Right lobe of liver (tissue), 6 donors: ENCODE data around the gene POLR3B. TPM values are rescaled to one million over a fixed set of nuclear protein-coding genes. Genes with fewer than 3 reads are reported as not detected.

Experiments
- ATAC-seq, 4 donors: fragments of 200-7000 bp; cut with Tn5 transposase; one replicate each; pipeline ENCODE4 v1.9.1; 2020; ENCODE audit warnings: mild to moderate bottlenecking in 4 of 4, moderate library complexity in 4 of 4
- DNase-seq, 3 donors: peaks; one replicate each; pipeline ENCODE4 v3.0.0-alpha.2; 2020
- H3K27ac ChIP-seq, 3 donors: fragments of 200-600 bp; one replicate each; pipeline ENCODE4 v1.8.0; 2022
- H3K27me3 ChIP-seq, 2 donors: fragments of 200-600 bp; one replicate each; pipeline ENCODE4 v1.8.0; 2022
- H3K36me3 ChIP-seq, 4 donors: fragments of 200-600 bp; sonication (generic) in 1 of 4; one replicate each; pipeline versions ENCODE4 v1.5.1 to v1.8.0; 2017 to 2022; ENCODE audit warnings: control low read depth in 1 of 4
- H3K4me1 ChIP-seq, 4 donors: fragments of 200-600 bp; sonication (generic) in 1 of 4; one replicate each; pipeline versions ENCODE4 v1.5.1 to v1.8.0; 2017 to 2022; ENCODE audit warnings: control low read depth in 1 of 4
- H3K4me3 ChIP-seq, 3 donors: fragments of 200-600 bp; one replicate each; pipeline ENCODE4 v1.8.0; 2022
- H3K9me3 ChIP-seq, 4 donors: fragments of 200-600 bp; sonication (generic) in 1 of 4; one replicate each; pipeline versions ENCODE4 v1.5.1 to v1.8.0; 2017 to 2022; ENCODE audit warnings: control low read depth in 1 of 4
- POLR2A ChIP-seq: fragments of 450-650 bp; IDR thresholded peaks from one replicate; pipeline ENCODE4 v1.6.1; 2017; ENCODE audit warnings: antibody characterized with exemption, mild to moderate bottlenecking
- WGBS: methylation state at CpG from one replicate; pipeline ENCODE4 v1.1.6; 2018; ENCODE audit warnings: low coverage, low lambda C conversion rate; ENCODE audit not compliant: insufficient coverage; ENCODE audit errors: missing lambda C conversion rate; 5-methylcytosine and 5-hydroxymethylcytosine counted together
- intact Hi-C, 2 donors: fragments of 100-400 bp; cut with DNase I; formaldehyde crosslinking; loops; one replicate each; pipeline versions ENCODE4 v1.11.2 to v1.14.1; 2022
- total RNA-seq, 6 experiments: library from RNA; depleted of rRNA in 2 of 6; stranded (reverse); fragments of >200 nt in 2 of 6; fragmentation: NEBNext Ultra II Directional in 3 of 6; extraction: Animal tissue kit (Norgen Biotek cat#: 25700) in 3 of 6; gene quantifications; one replicate each; pipeline versions ENCODE4 v1.1.0 to v1.2.4, GENCODE V29; 2016 to 2023
- TF ChIP-seq, protein P1 (sequence below), 4 donors: fragments of 200-600 bp in 3 of 4; fragments of 450-650 bp in 1 of 4; IDR thresholded peaks; one replicate each; pipeline versions ENCODE4 v1.5.1 to v1.8.0; 2016 to 2022; ENCODE audit warnings: antibody characterized with exemption in 4 of 4, mild to moderate bottlenecking in 2 of 4
- donor health status: DM: no; HTN: yes; CAD: no.
- donor health status: DM: no; HTN: no; CAD: no.
- donor health status: DM: no; HTN: no; CAD: no.
- donor health status: DM: no; HTN: yes; CAD: no.
- donor health status: DM: no; HTN: yes; CAD: no.

Gene POLR3B
- total RNA-seq, 6 experiments from 2014 or later: 6.8 to 10.9 (median 8.7) TPM

DNA sequence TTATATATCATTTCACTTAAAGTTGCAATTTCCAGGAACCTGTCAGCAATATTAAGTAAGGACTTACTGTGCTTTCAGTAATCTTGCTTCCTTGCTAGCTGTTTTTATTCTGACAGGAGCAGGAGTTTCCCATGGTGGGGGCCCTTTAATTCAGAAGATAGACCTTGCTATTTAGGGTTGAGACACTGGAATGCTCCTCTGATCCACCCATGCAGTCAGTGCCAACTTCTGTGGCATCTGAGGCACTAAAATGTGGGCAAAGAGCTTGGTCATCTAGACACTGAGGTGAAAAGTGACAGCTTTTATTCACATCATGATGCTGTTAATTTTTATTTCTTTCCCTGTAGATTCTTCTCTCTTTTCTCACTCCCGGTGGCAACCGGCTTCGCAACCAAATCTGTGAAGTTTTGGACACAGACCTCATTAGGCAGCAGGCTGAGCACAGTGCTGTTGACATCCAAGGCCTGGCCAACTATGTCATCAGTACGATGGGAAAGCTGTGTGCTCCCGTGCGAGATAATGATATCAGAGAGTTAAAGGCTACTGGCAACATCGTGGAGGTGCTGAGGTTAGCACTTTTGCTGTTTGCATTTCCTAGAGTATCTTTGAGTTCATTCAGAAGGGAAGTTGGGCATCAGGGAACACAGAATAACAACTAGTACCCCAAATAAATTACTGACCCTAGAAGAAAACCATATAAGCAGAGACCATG lies 36.3 kb upstream of the POLR3B start:
- Histone ChIP-seq H3K36me3 (peaks cover 0 to 20% (median 1%) of the 10 kb centered on the region in 4 donors), H3K27ac (peak overlapping the region in 1 of 3 donors; percentile 44), H3K27me3 (no peaks in the 10 kb centered on the region), H3K4me3 (no peak overlapping the region), H3K9me3 (no peaks in the 10 kb centered on the region), H3K4me1 (no peaks in the 10 kb centered on the region)
- 28% methylated on average over 5 of the region's 7 CpGs for WGBS
- intact Hi-C loops: no loop called here
- no peak for DNase-seq
- ATAC-seq: peak; percentile 55 to 87 (median 76)
- no peak for TF ChIP-seq POLR2A
- TF ChIP-seq, protein P1, sequence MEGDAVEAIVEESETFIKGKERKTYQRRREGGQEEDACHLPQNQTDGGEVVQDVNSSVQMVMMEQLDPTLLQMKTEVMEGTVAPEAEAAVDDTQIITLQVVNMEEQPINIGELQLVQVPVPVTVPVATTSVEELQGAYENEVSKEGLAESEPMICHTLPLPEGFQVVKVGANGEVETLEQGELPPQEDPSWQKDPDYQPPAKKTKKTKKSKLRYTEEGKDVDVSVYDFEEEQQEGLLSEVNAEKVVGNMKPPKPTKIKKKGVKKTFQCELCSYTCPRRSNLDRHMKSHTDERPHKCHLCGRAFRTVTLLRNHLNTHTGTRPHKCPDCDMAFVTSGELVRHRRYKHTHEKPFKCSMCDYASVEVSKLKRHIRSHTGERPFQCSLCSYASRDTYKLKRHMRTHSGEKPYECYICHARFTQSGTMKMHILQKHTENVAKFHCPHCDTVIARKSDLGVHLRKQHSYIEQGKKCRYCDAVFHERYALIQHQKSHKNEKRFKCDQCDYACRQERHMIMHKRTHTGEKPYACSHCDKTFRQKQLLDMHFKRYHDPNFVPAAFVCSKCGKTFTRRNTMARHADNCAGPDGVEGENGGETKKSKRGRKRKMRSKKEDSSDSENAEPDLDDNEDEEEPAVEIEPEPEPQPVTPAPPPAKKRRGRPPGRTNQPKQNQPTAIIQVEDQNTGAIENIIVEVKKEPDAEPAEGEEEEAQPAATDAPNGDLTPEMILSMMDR (IDR thresholded peaks at IDR 0.05): no peak

DNA sequence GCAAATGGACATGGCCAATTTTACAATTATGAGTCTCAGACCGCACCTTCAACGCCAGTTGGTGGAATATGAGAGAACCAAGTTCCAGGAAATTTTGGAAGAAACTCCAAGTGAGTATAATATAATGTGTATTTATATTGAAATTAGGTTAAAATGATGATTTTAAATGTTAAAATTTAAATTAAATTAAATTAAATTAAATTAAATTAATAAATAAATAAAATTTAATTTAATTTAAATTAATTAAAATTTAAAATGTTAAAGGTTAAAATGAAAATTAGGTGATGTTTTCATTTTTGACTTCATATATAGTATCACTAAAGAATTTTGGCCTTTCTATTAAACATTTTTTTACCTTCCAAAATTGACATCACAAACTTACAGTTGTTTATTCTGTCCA lies 34.0 kb upstream of the POLR3B start:
- no peak for ATAC-seq
- no peaks in the 10 kb centered on the region for H3K9me3 ChIP-seq
- H3K36me3 ChIP-seq: peaks cover 0 to 20% (median 1%) of the 10 kb centered on the region in 4 donors
- DNase-seq: no peak
- H3K4me1 ChIP-seq: no peaks in the 10 kb centered on the region
- no peaks in the 10 kb centered on the region for H3K27me3 ChIP-seq
- intact Hi-C loops: no loop called here
- no peak overlapping the region for H3K4me3 ChIP-seq
- TF ChIP-seq, protein P1 (IDR thresholded peaks at IDR 0.05): no peak
- TF ChIP-seq POLR2A: no peak
- H3K27ac ChIP-seq: no peak overlapping the region
- 94% methylated on average over 2 of the region's 2 CpGs for WGBS

DNA sequence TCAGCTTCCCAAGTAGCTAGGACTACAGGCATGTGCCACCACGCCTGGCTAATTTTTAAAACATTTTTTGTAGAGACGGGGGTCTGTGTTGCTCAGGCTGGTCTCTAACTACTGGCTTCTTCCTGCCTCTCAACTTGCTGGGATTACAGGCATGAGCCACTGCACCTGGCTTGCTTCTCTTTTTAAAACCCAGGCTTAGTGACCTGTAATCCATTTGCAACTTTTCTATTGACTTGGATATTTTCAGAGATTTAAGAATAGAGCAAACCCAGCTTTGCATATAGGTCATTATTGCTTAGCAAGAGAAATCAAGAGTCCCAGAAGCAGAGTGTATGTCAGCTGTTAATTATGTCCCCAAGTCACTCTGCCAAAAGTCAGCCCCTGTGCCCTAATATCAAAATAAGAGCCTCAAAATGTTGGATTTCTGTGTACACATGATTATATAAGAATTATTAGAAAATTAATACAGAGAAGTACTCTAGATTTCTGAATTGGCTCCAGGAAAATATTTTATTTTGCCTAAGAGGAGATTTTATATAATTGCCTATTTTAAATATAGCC lies 30.2 kb upstream of the POLR3B start:
- WGBS: 83% methylated on average over 2 of the region's 2 CpGs
- TF ChIP-seq POLR2A: no peak
- TF ChIP-seq, protein P1 (IDR thresholded peaks at IDR 0.05): no peak
- ATAC-seq: no peak
- no peaks in the 10 kb centered on the region for H3K27me3 ChIP-seq
- intact Hi-C loops: no loop called here
- no peak for DNase-seq
- no peaks in the 10 kb centered on the region for H3K9me3 ChIP-seq
- H3K36me3 ChIP-seq: peaks cover 0 to 14% (median 0%) of the 10 kb centered on the region in 4 donors
- H3K27ac ChIP-seq: no peak overlapping the region
- H3K4me3 ChIP-seq: no peak overlapping the region
- no peaks in the 10 kb centered on the region for H3K4me1 ChIP-seq

DNA sequence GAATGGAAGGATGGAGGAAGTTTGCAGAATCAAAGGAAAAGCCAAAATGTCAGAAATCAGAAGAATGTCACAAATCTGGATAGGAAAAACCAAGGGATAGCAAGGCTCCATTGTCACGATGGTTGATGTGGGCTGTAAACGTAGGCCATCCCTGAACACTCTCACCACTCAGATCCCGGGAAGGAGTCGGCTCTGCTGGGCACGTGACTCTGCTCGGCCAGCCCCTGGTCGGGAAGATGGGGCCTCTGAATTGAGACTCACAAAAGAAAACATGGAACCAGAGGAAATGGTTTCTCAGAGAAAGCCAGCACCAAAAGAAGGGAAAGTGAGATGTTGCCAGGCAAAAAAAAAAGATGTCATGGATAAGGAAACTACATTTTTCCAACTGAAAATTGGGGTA lies 28.8 kb upstream of the POLR3B start:
- 67% methylated on average over 3 of the region's 7 CpGs for WGBS
- no peak overlapping the region for H3K27ac ChIP-seq
- H3K27me3 ChIP-seq: no peaks in the 10 kb centered on the region
- no peak for TF ChIP-seq POLR2A
- TF ChIP-seq, protein P1 (IDR thresholded peaks at IDR 0.05): no peak
- ATAC-seq (no peak), DNase-seq (no peak)
- H3K9me3 ChIP-seq: no peaks in the 10 kb centered on the region
- intact Hi-C loops: no loop called here
- H3K36me3 ChIP-seq: peaks cover 0 to 7% (median 0%) of the 10 kb centered on the region in 4 donors
- H3K4me3 ChIP-seq: no peak overlapping the region
- no peaks in the 10 kb centered on the region for H3K4me1 ChIP-seq
